ENCODE measurements around the gene HCN4.

GRCh38 chr15:73340502-73341192 is 28.1 kb downstream of the HCN4 start:
- TF ChIP-seq EZH2 (IDR thresholded peaks at IDR 0.05; ENCODE audit: insufficient read depth, low read length), result no peak
- no peak for TF ChIP-seq CTCF (IDR thresholded peaks at IDR 0.05; ENCODE audit: insufficient read depth, low read depth, low read length)
